T-helper 1 cell (primary cell): ENCODE data around the gene MYADML2.

Experiments
- DNase-seq, 5 donors: peaks; one replicate each; pipeline ENCODE4 v3.0.0-alpha.2; 2012 to 2020

The MYADML2 gene

GRCh38 chr17:81908793-81909192 lies 38.2 kb downstream of the MYADML2 start:
- no peak for DNase-seq

- DNase-seq = peak in 1 of 5 donors; percentile 9
Measured at GRCh38 chr17:81907219-81908145, 39.6 kb downstream of the MYADML2 start.

- DNase-seq = peak in 1 of 5 donors; percentile 9
Measured at GRCh38 chr17:81906476-81907218, 40.4 kb downstream of the MYADML2 start.

- DNase-seq = no peak
Measured at GRCh38 chr17:81905993-81906392, 41.0 kb downstream of the MYADML2 start.

- no peak for DNase-seq
Measured at GRCh38 chr17:81905424-81905875, 41.6 kb downstream of the MYADML2 start.

- peak in 1 of 5 donors; percentile 11 for DNase-seq
Measured at GRCh38 chr17:81904600-81905423, 42.2 kb downstream of the MYADML2 start.

- DNase-seq = no peak
Measured at GRCh38 chr17:81903896-81904599, 43.0 kb downstream of the MYADML2 start.

GRCh38 chr17:81903415-81903831 lies 43.6 kb downstream of the MYADML2 start:
- DNase-seq = peak in 1 of 5 donors; percentile 11

- DNase-seq = no peak
Measured at GRCh38 chr17:81902653-81903414, 44.2 kb downstream of the MYADML2 start.

- DNase-seq = peak in 1 of 5 donors; percentile 17
Measured at GRCh38 chr17:81902023-81902652, 44.9 kb downstream of the MYADML2 start, which contains the start of gene NPB. Gene NPB (plus strand): TSS chr17:81902238. CDS start chr17:81902278, 40 bp downstream.

GRCh38 chr17:81901167-81902022 lies 45.6 kb downstream of the MYADML2 start:
- peak in 1 of 5 donors; percentile 9 for DNase-seq

- no peak for DNase-seq
Measured at GRCh38 chr17:81900181-81900820, 46.7 kb downstream of the MYADML2 start.

GRCh38 chr17:81899514-81900166 lies 47.4 kb downstream of the MYADML2 start:
- no peak for DNase-seq

GRCh38 chr17:81898885-81899284 lies 48.1 kb downstream of the MYADML2 start:
- no peak for DNase-seq

- no peak for DNase-seq
Measured at GRCh38 chr17:81898029-81898866, 48.8 kb downstream of the MYADML2 start.

- DNase-seq = no peak
Measured at GRCh38 chr17:81895400-81895799, 51.6 kb downstream of the MYADML2 start.

- DNase-seq = peak in 1 of 5 donors; percentile 8
Measured at GRCh38 chr17:81891303-81891552, 55.8 kb downstream of the MYADML2 start.
